CD4-positive, alpha-beta T cell treated with Interleukin-21 for 1 hour (primary cell): Measurements from ENCODE around the gene TECTB.
A peak's percentile ranks its signal among the peaks of the same experiment; 100 is the strongest.

Experiments
- DNase-seq: peaks from one replicate; pipeline ENCODE4 v3.0.0-alpha.2; 2020

Gene TECTB

DNA sequence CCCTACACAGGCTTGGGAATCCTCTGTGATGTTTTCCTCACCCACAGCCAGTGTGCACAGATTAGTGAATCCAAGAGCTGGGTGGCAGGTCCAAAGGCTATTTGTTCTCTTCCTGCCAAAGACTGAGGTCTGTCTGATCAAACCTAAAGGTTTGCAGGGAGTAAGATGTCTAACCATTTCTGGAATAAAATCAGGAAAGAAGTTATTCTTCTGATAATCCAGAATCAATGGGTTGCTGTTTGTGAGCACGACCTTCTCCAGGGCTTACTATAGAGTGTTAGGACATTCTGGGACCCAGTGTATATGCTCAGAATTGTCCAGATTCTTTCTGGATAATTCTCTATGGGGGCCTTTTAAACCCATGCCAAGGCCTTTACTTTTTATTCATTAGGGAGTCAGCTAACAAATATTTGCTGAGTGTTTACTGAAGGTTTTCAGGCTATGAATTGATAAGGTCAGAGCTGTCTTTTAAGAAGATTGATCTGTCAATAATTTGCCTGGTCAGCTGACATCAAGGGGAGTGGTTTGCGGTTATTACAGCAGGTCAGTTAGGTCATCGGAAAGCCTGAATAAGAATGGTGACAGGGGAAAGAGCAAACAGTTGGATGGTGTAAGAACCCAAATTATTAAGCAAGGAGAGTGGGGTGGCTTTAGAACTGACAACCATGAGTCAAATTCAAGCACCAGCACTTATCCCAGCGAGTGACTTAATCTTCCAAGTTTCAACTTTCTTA, 7.5 kb upstream of the TECTB start:
- DNase-seq, result no peak

DNA sequence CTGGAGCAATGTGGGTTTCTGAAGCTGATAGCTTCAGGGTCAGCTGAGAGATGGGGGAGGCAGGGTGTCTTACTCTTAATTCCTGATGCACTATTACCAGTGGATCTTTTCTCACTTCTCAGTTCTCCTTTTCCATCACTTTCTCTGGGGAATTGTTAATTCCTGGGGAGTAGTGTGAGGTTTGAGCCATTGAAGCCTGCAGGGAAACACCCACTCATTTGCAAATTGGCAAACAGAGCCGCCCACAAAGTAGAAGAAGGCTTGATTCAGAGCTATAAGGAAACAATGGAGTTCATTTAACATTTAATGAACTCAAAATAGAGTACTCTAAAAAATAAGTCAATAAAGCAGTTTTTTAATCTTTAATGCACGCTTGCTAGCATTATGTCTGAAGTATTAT, 4.3 kb upstream of the TECTB start:
- no peak for DNase-seq

DNA sequence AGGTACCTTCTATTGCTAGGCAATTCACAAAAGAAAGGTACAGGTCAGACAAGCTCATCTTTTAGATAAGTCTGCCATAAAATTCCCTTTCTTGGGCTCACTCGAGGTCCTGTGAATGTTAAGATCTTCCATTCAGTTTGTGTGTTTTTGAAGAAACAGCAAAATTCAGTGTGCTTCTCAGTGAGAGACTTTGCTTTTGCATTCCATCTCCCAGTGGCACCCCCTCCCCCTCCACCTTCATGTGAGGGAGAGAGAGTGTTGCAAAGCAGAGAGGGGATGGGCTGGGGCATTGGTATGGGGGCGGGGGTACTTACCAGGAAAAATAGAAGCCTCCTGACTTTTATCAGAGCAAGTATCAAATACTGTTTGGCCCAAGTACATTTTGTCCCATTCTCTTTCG, 3.8 kb upstream of the TECTB start:
- no peak for DNase-seq

DNA sequence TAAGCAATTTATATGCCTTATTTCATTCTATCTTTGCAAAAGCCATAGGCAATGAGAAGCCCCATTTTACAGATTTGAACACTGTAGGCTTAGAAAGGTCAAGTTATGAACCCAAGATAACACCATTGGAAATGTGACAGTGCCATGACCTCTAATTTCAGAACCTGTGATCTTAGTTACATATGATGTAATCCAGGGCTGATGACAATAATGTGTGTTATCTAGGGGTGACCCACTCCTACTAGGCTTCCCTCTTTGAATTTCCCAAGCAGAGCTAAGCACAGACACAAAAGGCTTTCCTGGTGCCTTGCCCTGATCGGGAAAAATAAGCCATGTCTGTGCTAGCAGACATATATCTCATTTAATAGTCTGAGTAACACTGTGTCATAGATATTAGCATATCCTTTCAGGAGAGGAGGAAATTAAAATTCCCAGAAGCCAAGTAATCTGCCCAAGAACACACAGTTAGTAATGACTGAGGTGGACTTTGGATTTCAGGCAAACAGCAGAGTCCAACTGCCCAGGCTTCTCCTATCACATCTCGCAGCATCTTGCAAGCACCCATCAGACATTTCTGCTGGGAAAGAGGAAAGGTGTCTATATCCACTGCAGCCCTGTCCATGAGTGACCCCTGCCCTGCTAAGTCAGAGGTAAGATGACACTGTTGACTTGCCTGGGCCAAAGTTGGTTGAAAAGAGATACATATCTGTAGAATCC, 2.8 kb upstream of the TECTB start:
- no peak for DNase-seq

DNA sequence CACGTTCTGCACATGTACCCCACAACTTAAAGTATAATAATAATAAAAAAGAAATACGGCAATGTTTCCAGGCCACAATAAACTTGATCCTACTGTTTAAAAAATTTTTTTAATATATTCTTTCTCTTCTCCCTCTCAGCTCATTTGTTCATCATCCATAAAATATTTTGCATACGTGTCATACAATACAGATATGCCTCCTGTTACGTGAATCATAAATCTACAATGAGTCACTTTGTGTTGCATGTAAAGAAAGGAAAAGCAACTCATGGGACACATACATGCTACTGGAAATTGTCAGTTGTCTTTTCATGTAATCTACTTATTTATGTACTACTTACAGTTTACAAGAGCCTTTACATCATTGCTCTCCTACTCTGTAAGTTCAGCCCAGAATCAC, 1.1 kb upstream of the TECTB start:
- DNase-seq, result no peak

DNA sequence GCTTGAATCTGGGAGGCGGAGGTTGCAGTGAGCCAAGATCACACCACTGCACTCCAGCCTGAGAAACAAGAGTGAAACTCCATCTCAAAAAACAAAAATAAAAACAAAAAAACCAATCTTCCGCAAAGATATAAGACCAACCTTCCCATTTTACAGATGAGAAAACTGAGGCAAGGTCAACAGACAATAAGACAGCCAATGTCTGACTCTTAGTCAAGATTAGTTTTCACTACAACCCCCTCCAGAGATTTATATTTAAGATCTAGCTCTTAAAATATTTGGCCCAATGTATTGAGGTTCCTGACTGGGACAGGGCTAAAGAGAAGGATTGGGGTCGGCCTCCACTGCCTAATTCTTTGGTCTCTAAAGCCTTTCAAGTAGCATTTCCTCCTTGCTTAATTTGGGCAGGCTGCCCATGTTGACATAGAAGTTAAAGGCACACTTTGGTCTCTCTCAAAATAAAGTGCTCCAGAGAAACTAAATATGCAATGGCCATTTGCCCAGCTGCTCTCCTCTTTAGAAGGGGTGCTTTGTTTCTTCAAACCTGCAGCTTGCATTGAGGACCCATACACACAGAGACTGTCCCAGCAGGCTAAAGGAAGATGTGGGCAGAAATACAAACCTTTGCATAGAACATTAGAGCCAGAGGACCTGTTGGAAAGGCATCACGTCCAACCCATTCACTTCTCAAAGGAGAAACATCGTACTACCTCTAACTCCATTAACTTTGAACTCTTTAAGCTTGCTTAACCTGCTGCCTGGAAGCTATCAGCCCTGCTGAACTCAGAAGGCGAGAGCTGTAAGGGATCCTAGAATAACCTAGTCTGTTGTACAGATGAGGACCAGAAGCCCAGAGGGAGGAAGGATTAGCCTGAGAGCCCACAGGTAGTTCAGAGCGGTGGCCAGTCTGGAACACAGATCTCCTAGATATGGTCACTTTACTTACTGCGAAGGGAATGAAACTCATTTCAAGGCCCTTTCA, 3.9 kb downstream of the TECTB start:
- no peak for DNase-seq

DNA sequence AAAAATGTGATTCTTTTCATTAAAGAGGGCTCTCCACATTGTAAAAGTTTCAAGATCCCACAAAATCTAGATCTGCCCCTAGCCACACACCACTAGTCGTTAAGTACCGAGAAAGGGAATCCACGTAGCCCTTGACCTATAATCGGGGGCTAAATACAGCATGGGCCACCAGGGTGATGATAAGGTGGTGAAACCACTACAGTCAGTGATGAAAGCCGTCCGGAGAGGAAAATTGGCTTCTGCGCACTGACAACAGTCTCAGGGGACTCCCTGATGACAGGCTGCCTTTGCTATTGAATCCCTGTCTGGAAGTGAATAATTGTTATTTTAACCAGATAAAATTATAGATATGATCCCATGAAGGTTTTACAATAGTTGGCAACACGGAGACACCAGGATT, 4.6 kb downstream of the TECTB start:
- DNase-seq, result no peak

DNA sequence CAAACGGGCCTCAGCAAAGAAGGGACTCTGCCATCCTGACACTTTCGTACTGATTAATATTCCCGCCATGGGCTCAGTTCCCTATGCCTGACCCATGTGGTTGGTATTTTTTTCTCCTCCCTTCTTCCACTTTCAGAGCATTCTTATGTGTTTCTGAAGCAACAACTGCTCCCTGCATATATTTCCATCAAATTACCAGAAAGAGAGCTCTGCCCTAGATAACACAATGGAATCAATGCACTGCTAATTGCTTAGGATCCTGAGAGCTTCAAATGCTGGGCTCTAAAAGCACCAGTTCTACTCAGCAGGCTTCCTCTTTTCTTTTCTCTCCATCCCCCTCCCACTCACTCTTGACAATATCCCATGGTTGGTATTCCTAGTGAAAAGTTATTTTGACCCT, 5.3 kb downstream of the TECTB start:
- no peak for DNase-seq

DNA sequence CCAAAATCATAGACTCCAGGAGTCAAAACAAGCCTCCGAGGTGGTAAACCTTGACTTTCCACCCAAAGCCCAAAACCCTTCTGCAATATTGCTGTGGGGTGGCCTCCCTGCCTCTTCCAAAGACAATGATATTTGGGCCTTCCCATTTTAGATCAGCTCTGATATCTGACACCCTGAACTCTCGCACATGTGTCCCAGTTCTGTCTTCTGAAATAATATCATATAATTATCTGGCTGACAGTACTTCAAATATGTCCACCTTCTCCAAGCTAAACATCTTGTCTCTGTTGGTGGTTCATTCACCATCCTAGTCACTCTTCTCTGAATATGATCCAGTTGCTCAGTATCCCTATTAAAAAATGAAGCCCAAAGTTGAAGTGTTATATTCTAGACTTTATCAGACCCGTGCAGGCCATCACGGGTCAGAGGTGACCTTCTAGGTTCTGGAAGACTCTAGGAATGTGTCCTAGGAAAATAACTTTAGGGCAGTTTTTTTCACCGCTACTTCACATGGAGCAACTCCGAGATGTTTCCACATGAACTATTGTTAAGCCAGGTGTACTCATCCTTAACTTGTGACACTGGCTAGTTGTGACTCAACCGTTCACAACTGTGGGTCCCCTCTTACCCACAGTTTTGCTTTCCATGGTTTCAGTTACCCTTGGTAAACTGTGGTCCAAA, 6.3 kb downstream of the TECTB start:
- DNase-seq, result no peak

DNA sequence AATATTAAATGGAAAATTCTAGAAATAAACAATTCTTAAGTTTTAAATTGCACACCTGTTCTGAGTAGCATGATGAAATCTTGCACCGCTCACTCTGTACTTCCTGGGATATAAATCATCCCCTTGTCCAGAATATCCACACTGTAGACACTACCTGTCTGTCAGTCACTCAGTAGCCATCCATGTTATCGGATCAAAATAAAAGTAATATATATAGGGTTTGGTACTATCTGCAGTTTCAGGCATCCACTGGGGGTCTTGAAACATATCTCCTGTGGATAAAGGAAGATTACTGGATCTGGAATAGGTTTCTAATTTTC, 6.8 kb downstream of the TECTB start:
- no peak for DNase-seq

DNA sequence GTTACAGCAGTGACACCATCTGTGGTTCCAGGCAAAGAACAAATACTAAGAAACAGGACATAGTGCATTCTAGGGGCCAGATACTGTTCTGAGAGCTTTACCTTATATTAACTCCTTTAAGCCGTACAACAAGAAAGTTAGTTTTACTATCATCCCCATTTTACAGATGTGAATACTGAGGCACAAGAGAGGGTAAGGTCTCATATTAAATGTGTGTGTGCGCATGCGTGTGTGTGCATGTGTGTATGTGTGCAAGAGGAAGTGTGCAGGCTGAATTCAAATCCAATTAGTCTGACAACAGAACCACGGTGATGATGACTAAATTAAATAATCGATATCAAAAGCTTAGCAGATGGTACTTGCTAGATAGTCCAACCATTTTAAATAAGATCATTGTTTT, 11.0 kb downstream of the TECTB start:
- DNase-seq, result no peak

DNA sequence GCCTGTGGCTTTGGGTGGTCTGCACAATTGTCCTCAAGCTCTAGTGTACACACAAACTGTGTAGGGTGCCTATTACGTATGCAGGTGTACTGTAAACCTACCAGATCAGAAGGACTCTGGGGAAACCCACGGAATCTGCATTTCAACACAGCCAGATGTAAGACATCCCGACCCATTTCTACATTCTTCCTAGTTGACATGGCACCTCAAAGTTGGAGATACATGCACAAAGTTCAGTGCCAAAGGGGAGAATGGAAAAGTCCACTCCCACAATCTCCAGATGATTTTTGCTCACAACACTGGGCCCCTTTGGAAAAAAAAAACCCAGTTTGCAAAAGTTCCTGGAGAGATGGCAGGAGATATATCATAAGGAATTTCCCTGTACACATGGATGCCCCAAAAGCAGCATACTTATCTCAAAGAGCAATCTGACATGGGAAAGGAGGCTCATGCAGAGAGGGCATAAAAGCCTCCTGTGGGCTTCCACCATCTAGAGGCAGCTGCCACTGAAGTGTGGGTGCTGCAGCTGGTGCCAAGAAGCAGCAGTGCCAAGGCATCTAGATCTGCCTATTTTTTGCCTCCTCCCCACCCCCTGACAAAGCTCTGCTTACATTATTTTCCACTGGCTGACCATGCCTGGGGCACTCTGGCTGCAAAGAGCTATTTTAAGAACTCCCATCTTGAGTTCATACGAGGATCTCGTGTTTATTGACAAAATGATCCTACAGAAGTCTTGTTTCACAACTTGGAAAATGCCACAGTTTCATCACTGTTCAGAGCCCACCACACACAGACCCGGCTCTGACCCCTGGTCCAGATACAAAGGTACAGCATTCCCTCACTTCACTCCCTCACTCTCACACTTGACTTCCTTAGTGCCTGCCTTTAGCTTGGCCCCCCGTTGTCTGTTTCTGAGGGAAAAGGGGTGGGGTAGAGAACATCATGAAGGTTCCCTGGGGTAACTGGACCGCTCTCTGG, 12.9 kb downstream of the TECTB start:
- no peak for DNase-seq

DNA sequence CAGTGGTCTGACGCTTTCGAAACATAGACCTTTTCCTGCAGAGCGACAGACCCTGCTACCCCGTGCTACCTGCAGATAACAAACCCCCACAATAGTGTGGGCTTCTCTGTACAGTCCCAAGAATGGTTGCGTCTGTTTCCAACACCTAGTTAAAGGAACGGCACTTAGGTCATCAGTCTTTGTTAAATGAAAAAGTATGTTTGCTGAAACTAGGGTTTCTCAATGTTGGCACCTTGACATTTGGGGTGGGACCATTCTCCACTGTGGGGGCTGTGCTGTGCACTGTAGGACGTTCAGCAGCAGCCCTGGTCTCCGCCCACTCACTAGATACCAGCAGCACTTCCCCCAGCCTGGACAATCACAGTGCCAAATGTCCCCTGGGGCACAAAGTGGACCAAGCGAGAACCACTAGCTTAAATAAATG, 13.7 kb downstream of the TECTB start:
- DNase-seq, result no peak

DNA sequence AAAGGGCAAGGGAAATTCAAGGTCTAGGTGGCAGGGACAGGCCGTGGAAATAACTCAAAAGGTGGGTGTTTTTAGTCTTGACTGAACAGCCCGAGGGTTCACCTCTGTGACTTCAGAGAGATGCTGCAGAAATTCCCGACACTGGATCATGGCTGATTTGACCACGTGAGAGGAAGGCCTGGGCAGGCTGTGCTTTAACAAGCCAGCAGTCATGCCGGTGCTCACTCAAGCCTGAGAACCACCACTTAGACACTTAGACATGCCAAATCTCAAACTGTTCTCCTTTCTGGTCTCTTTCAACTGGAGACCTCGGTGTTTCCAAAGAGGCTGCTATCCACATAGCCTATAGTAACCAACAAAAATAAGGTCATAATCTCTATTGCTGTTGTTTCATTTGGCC, 15.4 kb downstream of the TECTB start:
- DNase-seq, result no peak

DNA sequence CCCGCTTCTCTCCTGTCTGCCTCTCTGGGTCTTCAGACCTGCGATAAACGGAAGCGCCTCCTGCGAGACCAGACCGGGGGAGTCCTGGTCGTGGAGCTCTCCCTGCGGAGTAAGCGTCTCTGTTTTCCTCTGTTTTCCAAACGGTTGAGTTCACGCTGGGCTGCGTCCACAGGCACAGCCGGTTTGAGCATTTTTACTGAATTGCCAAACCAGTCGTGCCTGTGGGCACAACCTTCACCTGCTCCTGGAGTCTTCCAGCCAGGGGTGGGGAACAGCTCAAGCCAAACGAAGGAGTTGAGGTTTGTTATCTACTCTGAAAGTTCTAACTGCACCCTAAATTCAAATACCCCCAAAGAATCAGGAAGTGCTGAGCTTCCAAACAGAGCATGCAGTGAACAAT, 16.3 kb downstream of the TECTB start:
- DNase-seq, result no peak

DNA sequence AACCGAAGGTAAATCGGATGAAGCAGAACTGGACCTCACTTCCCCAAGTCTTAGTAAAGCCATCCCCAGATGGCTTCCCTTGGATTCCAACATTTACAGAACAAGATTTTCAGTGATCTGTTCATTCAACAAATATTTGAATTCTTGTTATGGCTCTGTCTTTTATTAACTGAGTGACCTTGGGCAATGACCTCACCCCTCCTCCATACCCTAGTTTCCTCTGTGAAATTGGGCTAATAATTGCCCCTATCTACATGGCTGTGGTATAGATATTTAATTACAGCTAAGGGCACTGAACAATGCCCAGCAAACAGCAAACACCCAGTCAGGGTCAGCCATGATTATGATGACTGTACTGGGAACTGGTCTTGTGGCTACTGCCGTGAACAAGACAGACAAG, 19.1 kb downstream of the TECTB start:
- DNase-seq, result no peak

DNA sequence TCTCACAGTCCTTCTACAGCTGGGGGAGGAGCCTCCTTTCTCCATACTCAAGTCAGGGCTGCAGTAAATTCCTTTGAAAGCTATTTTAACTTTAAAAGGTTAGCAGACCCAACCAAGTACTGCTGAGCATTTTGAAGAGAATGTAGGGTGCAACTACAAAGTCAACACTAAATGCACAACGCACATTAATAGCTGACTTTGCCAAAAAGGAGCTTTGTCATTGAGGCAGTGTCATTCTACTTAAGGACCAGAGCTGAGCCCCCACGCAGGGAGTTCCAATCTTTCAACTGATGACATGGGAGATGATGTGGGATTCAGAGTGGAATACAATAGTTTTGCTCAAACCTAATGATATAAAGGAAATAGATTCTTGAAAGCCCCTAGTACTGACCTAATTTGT, 20.3 kb downstream of the TECTB start:
- no peak for DNase-seq

DNA sequence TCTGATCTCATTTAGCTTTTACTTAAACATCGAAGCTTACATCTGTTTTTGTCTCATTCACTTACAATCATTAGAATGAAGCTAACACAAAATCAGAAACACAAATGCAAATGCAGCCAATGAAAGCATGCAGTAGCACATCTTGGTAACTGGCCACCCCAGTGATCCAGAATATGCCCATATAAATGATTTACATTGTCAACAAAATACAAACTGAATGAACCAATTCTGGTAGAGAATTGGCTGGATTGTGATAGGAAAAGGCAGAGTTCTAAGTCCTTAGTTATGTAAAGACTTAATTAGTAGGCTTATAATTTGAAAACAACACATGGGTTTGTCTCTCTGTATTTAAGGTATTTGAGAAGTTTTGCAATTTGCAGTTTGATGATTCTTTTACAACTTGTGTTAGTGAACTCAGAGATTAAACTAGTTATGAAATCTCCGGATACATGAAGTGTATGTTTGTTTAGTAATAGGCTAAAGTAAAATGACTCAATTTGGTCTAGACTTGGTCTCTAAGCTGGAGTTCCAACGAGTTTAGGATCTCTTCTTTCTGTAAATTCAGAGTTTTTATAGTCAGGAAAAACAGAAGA, 21.2 kb downstream of the TECTB start:
- DNase-seq, result no peak

DNA sequence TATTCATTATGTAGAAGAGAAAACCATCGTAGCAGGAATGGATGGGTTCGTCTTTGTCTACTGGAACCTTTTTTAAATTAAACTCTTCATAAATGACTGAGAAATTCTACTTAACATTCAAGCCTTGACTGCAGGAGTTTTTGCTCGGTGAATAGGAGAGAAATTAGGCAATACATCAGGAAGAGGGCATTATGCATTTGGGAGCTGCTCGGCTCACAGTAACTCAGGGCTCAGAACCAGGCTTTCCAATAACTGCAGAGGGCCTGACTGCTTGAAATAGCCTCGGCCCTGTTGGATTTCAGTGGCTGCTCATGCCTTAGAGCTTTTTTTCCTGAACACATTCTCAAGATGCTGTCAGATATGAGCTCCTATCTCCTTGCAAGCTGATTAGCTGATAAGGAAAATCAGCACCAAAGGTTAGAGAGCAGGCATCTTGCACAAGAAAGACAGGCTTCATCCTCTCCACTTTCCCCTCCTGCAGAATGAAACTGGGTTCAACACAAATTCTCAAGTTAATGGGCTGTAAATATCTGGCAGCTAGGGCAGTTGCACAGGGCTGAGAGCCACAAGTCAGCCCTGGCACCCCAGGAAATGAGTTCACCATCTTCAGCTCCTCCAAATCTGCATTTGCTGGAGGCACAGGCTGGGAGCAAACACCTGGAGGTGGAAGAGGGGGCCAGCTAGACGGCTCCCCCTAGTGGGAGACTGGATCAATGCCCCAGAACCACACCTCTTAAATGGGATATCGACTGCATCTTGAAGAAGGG, 24.3 kb downstream of the TECTB start:
- DNase-seq, result peak; percentile 18

DNA sequence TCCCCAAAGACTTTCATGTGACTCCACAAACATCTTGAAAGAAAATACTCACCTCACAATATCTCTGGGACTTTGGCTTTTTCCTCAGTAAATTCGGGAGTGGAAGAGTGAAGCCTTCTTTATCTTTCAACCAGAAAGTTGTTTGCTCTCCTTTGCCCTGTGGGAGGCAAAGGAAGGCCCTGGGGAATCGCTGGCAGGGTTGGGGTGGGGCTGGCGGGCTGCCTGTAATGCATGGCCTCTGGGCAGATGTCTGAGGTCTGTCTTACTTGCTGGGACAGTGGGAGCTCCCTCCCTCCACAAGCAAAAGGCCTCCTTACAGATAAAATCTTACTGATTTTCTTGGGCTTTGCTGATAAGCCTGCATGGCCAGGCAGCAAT, 24.9 kb downstream of the TECTB start:
- no peak for DNase-seq

DNA sequence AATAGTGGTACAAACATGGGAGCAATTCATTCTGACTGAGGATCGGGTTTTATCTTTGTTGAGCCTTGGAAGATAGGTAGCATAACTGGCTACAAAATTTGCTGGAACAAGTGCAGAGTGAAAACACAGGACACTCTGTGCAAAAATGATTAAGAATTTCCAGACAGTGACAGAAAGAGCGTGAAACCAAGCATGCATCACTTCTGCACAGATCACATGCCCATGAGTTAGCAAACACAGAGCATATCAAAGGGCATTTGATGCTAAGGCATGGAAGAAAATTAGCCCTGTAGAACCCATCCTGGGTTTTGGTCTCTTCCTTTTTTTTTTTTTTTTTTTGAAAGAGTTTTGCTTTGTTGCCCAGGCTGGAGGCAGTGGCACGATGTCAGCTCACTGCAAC, 28.3 kb downstream of the TECTB start:
- no peak for DNase-seq
